Type B pancreatic cell (in vitro differentiated cells): ENCODE measurements around the gene CFAP251. TPM values are rescaled to one million over a fixed set of nuclear protein-coding genes. Genes with fewer than 3 reads are reported as not detected.

ENCODE experiments used
- DNase-seq: peaks from one replicate; pipeline ENCODE4 v3.0.0; 2021; ENCODE audit warnings: mixed read lengths; ENCODE audit not compliant: unreplicated experiment; ENCODE audit errors: extremely low spot score
- H3K27ac Mint-ChIP-seq: 2 replicates; pipeline ENCODE4 v1.8.0; 2021; ENCODE audit warnings: mild to moderate bottlenecking, mixed read lengths
- H3K27me3 Mint-ChIP-seq: 2 replicates; pipeline ENCODE4 v1.8.0; 2021; ENCODE audit warnings: mixed read lengths
- H3K36me3 Mint-ChIP-seq: 2 replicates; pipeline ENCODE4 v1.8.0; 2021; ENCODE audit warnings: mixed read lengths
- H3K4me1 Mint-ChIP-seq: one replicate; pipeline ENCODE4 v1.8.0; 2021; ENCODE audit warnings: mixed read lengths; ENCODE audit not compliant: unreplicated experiment
- H3K4me3 Mint-ChIP-seq: 2 replicates; pipeline ENCODE4 v1.8.0; 2021; ENCODE audit warnings: mild to moderate bottlenecking, mixed read lengths
- H3K9me3 Mint-ChIP-seq: 2 replicates; pipeline ENCODE4 v1.8.0; 2021; ENCODE audit warnings: mixed read lengths
- total RNA-seq: library from RNA; stranded (reverse); gene quantifications from 2 replicates; pipeline ENCODE4 v1.2.1, GENCODE V29; 2021; ENCODE audit warnings: low replicate concordance
- TF ChIP-seq, protein P1 (sequence below): fragments of 200-600 bp; sonication (generic); conservative IDR thresholded peaks from 2 replicates; pipeline ENCODE4 v1.5.0; 2021; ENCODE audit warnings: antibody characterized with exemption, mild to moderate bottlenecking

CFAP251 gene
- total RNA-seq, 1 donor from 2014 or later = 3.3 TPM

- no peaks in the 10 kb centered on the region for H3K36me3 Mint-ChIP-seq
- H3K27ac Mint-ChIP-seq = no peak overlapping the region
- H3K4me1 Mint-ChIP-seq = peaks cover 10% of the 10 kb centered on the region
- peaks cover 7% of the 10 kb centered on the region for H3K27me3 Mint-ChIP-seq
- TF ChIP-seq, protein P1, sequence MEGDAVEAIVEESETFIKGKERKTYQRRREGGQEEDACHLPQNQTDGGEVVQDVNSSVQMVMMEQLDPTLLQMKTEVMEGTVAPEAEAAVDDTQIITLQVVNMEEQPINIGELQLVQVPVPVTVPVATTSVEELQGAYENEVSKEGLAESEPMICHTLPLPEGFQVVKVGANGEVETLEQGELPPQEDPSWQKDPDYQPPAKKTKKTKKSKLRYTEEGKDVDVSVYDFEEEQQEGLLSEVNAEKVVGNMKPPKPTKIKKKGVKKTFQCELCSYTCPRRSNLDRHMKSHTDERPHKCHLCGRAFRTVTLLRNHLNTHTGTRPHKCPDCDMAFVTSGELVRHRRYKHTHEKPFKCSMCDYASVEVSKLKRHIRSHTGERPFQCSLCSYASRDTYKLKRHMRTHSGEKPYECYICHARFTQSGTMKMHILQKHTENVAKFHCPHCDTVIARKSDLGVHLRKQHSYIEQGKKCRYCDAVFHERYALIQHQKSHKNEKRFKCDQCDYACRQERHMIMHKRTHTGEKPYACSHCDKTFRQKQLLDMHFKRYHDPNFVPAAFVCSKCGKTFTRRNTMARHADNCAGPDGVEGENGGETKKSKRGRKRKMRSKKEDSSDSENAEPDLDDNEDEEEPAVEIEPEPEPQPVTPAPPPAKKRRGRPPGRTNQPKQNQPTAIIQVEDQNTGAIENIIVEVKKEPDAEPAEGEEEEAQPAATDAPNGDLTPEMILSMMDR = no peak
- H3K9me3 Mint-ChIP-seq = peaks cover 3% of the 10 kb centered on the region
- peak overlapping the region; percentile 52 for H3K4me3 Mint-ChIP-seq
- no peak for DNase-seq
These were observed 100.1 kb downstream of the CFAP251 start for GRCh38 chr12:122018457-122018856.

GRCh38 chr12:122018937-122019336, 100.5 kb downstream of the CFAP251 start:
- H3K4me3 Mint-ChIP-seq = no peak overlapping the region

DNA sequence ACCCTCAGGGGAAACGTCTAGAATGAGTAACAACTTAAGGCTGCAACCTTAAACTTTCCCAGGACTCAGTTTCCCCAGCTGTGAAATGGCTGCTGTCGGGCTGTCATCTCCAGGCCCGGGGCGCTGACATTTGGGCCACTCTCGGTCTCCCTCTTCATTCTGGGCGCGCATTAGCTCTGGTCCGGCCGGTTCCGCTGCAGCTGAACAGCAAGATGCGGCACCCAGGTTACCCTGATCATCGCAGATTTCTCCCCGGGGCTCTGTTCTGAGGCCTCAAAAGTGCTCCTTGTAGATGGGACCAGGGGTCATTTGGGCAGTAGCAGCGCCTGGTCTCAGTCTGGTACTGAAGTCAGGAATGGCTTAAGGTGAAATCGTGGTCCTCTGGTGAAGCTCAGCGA, 102.4 kb downstream of the CFAP251 start:
- peaks cover 10% of the 10 kb centered on the region for H3K4me1 Mint-ChIP-seq
- H3K27me3 Mint-ChIP-seq = peaks cover 7% of the 10 kb centered on the region
- peak overlapping the region; percentile 93 for H3K4me3 Mint-ChIP-seq
- H3K27ac Mint-ChIP-seq = peak overlapping the region; percentile 88
- TF ChIP-seq, protein P1 = no peak
- H3K9me3 Mint-ChIP-seq = peaks cover 3% of the 10 kb centered on the region
- no peaks in the 10 kb centered on the region for H3K36me3 Mint-ChIP-seq
- no peak for DNase-seq

More at GRCh38 chr12:122018937-122019336, 100.5 kb downstream of the CFAP251 start:
- peaks cover 10% of the 10 kb centered on the region for H3K4me1 Mint-ChIP-seq
- no peak for DNase-seq
- H3K27ac Mint-ChIP-seq = no peak overlapping the region
- TF ChIP-seq, protein P1 = no peak
- peaks cover 3% of the 10 kb centered on the region for H3K9me3 Mint-ChIP-seq
- H3K36me3 Mint-ChIP-seq = no peaks in the 10 kb centered on the region
- peaks cover 7% of the 10 kb centered on the region for H3K27me3 Mint-ChIP-seq

DNA sequence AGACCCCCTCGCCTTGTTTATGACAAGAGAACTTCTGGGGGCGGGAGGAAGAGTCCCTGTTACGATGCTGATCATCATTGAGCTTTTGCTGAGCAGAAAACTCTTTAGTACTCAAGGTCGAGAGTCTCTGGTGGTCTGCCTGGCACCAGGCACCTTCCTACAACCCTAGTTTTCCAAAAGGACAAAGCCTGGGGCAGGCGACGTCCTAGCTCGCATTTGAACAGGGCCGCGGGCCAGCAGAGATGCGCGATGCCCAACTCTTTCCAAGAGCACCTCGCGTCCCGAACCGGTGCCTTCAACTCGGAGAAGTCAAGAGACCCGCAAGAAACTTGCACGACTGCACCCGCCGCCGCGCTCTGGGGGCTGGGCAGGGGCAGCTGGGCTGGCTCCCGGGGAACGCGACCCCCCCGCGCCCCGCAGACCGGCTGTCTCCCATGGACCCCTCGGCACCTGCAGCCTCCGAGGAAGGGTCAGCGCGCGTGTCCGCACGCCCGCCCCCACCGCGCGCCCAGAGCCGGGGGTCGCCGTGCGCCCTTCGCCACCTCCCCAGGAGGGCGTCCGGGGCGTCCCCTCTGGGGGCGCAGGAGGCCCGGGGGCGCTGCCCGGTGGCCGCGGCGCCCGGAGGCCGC, 102.9 kb downstream of the CFAP251 start:
- Mint-ChIP-seq H3K4me3 (peak overlapping the region; percentile 94), H3K36me3 (no peaks in the 10 kb centered on the region), H3K27ac (peak overlapping the region; percentile 88), H3K9me3 (peaks cover 3% of the 10 kb centered on the region), H3K4me1 (peaks cover 10% of the 10 kb centered on the region), H3K27me3 (peaks cover 7% of the 10 kb centered on the region)
- TF ChIP-seq, protein P1 = no peak
- no peak for DNase-seq

DNA sequence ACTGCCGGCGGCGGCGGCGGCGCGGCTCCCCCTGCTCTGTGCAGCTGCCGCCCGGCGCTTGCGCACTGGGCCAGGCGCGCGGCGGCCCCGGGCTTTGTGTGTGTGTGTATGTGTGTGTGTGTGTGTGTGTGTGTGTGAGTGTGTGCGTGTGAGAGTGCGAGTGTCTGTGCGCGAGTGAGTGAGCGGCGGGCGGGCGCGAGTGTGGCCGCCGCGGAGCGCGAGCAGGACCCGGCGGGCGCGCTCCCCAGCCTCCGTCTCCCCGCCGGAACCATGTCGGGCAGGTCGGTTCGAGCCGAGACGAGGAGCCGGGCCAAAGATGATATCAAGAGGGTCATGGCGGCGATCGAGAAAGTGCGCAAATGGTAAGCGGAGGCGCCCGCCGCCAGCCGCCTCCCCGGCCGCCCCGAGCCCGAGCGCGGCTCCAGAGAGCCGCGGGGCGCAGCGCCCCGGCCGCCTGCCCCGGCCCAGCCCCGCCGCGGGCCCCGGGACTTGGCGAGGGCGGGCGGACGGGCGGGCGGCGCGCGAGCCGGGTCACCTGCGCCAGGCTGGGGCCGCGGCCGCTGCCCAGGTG, 103.5 kb downstream of the CFAP251 start, which contains the start of gene BCL7A:
Gene BCL7A, plus strand, starts transcription at position 63 of the 571 bp plus-strand sequence. Its CDS starts 208 bp downstream, at position 271.
- peaks cover 10% of the 10 kb centered on the region for H3K4me1 Mint-ChIP-seq
- H3K9me3 Mint-ChIP-seq = peaks cover 3% of the 10 kb centered on the region
- H3K36me3 Mint-ChIP-seq = no peaks in the 10 kb centered on the region
- peak within 1 kb of the TSS; percentile 94 for H3K4me3 Mint-ChIP-seq
- DNase-seq = no peak
- H3K27me3 Mint-ChIP-seq = peaks cover 7% of the 10 kb centered on the region
- TF ChIP-seq, protein P1 = no peak
- peak within 1 kb of the TSS; percentile 88 for H3K27ac Mint-ChIP-seq
